Naive B cell (primary cell): ENCODE measurements around the gene CFC1B. TPM values are rescaled to one million over a fixed set of nuclear protein-coding genes. Genes with fewer than 3 reads are reported as not detected.

Experiments used
- polyA plus RNA-seq, 6 donors: library from polyadenylated mRNA; unstranded; fragments of 300-500 nt; fragmentation: Illumina TruSeq; gene quantifications; one replicate each; pipeline ENCODE4 v1.2.3, GENCODE V29; 2021; ENCODE audit warnings: low read depth in 6 of 6

CFC1B gene
- polyA plus RNA-seq, 6 donors from 2014 or later: not detected

Other genes with a start within 250 kb of the CFC1B start
- 100 to 1,000 TPM in 2 of 6 donors, 10 to 100 TPM in 4; 62.0 to 112 (median 85.3) TPM for gene IMP4, start 178.3 kb upstream of the CFC1B start, polyA plus RNA-seq
- gene PTPN18, start 165.2 kb upstream of the CFC1B start, polyA plus RNA-seq: 10 to 100 TPM; 57.8 to 83.3 (median 68.5) TPM
- gene POTEI, start 11.9 kb upstream of the CFC1B start, polyA plus RNA-seq: not detected
- gene CFC1, start 78.4 kb downstream of the CFC1B start, polyA plus RNA-seq: not detected
- gene POTEJ, start 90.2 kb downstream of the CFC1B start, polyA plus RNA-seq: not detected
- gene GPR148, start 207.8 kb downstream of the CFC1B start, polyA plus RNA-seq: not detected
- gene AMER3, start 234.3 kb downstream of the CFC1B start, polyA plus RNA-seq: not detected